SK-N-SH (cell line): ENCODE results near the gene ZNF407.

Source experiments
- EP300 ChIP-seq, 2 experiments: IDR thresholded peaks; 2 replicates each; pipeline versions ENCODE4 v1.4.0 to v1.6.1; 2012; ENCODE audit warnings: borderline replicate concordance in 1 of 2, low read depth in 1 of 2, low read length in 1 of 2
- EZH2phosphoT487 ChIP-seq: fragments of 200-600 bp; sonication (generic); IDR thresholded peaks from 2 replicates; pipeline ENCODE4 v1.6.1; 2017; ENCODE audit warnings: low read depth, mixed run types, mild to moderate bottlenecking, antibody characterized with exemption, moderate library complexity, borderline replicate concordance
- JUND ChIP-seq: IDR thresholded peaks from 2 replicates; pipeline ENCODE4 v1.4.0; 2012
- MXI1 ChIP-seq: IDR thresholded peaks from 2 replicates; pipeline ENCODE4 v1.6.1; 2012; ENCODE audit warnings: mild to moderate bottlenecking, low read depth, low read length, improper control_type of control experiment
- RAD21 ChIP-seq: IDR thresholded peaks from 2 replicates; pipeline ENCODE4 v1.6.1; 2012; ENCODE audit warnings: mild to moderate bottlenecking, low read length
- RCOR1 ChIP-seq: fragments of 150-350 bp; IDR thresholded peaks from 2 replicates; pipeline ENCODE4 v1.6.1; 2017; ENCODE audit warnings: antibody characterized with exemption, low read length
- RFX5 ChIP-seq: IDR thresholded peaks from 2 replicates; pipeline ENCODE4 v1.6.1; 2012; ENCODE audit warnings: mild to moderate bottlenecking, improper control_type of control experiment, low read length
- SMC3 ChIP-seq: IDR thresholded peaks from 2 replicates; pipeline ENCODE4 v1.6.1; 2012; ENCODE audit warnings: low read depth, low read length, improper control_type of control experiment
- YY1 ChIP-seq: IDR thresholded peaks from 2 replicates; pipeline ENCODE4 v1.4.0; 2012; ENCODE audit warnings: low read depth, mild to moderate bottlenecking
- TF ChIP-seq, protein P1 (sequence below): fragments of 200-600 bp; sonication (generic); IDR thresholded peaks from 2 replicates; pipeline ENCODE4 v1.6.1; 2017; ENCODE audit warnings: antibody characterized with exemption, mild to moderate bottlenecking, moderate library complexity
- TF ChIP-seq, protein P2 (sequence below): IDR thresholded peaks from 2 replicates; pipeline ENCODE4 v1.4.0; 2012; ENCODE audit warnings: low read depth
- TF ChIP-seq, protein P3 (sequence below): IDR thresholded peaks from 2 replicates; pipeline ENCODE4 v1.6.1; 2012; ENCODE audit warnings: mild to moderate bottlenecking, low read depth, low read length, moderate library complexity

DNA sequence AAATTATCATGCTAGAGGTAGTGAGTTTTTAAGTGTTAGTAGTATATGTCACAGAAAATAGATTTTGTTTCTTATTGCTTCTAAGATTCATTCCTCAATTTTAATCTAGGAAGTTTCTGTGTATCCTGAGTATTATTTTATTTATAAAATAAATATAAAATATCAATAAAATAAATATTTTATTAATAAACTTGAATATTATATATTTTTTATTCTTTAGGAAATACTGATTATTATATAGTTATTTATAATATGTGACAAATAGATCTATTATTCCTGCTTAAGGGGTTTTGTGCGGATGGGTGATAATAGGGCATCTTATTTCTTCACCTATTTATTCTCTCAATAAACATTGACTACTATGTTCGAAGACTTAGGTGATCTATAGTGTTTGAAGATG, 191.0 kb downstream of the ZNF407 start:
- TF ChIP-seq, protein P1, sequence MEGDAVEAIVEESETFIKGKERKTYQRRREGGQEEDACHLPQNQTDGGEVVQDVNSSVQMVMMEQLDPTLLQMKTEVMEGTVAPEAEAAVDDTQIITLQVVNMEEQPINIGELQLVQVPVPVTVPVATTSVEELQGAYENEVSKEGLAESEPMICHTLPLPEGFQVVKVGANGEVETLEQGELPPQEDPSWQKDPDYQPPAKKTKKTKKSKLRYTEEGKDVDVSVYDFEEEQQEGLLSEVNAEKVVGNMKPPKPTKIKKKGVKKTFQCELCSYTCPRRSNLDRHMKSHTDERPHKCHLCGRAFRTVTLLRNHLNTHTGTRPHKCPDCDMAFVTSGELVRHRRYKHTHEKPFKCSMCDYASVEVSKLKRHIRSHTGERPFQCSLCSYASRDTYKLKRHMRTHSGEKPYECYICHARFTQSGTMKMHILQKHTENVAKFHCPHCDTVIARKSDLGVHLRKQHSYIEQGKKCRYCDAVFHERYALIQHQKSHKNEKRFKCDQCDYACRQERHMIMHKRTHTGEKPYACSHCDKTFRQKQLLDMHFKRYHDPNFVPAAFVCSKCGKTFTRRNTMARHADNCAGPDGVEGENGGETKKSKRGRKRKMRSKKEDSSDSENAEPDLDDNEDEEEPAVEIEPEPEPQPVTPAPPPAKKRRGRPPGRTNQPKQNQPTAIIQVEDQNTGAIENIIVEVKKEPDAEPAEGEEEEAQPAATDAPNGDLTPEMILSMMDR: no peak
- TF ChIP-seq, protein P2, sequence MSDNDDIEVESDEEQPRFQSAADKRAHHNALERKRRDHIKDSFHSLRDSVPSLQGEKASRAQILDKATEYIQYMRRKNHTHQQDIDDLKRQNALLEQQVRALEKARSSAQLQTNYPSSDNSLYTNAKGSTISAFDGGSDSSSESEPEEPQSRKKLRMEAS: no peak
- TF ChIP-seq JUND (no peak), MXI1 (no peak), RCOR1 (no peak), YY1 (no peak), RFX5 (no peak), SMC3 (no peak), RAD21 (no peak), EZH2phosphoT487 (no peak), EP300 (IDR thresholded peaks at IDR 0.05; ENCODE audit: borderline replicate concordance in 1 of 2, low read depth in 1 of 2, low read length in 1 of 2) (no peak)
- TF ChIP-seq, protein P3, sequence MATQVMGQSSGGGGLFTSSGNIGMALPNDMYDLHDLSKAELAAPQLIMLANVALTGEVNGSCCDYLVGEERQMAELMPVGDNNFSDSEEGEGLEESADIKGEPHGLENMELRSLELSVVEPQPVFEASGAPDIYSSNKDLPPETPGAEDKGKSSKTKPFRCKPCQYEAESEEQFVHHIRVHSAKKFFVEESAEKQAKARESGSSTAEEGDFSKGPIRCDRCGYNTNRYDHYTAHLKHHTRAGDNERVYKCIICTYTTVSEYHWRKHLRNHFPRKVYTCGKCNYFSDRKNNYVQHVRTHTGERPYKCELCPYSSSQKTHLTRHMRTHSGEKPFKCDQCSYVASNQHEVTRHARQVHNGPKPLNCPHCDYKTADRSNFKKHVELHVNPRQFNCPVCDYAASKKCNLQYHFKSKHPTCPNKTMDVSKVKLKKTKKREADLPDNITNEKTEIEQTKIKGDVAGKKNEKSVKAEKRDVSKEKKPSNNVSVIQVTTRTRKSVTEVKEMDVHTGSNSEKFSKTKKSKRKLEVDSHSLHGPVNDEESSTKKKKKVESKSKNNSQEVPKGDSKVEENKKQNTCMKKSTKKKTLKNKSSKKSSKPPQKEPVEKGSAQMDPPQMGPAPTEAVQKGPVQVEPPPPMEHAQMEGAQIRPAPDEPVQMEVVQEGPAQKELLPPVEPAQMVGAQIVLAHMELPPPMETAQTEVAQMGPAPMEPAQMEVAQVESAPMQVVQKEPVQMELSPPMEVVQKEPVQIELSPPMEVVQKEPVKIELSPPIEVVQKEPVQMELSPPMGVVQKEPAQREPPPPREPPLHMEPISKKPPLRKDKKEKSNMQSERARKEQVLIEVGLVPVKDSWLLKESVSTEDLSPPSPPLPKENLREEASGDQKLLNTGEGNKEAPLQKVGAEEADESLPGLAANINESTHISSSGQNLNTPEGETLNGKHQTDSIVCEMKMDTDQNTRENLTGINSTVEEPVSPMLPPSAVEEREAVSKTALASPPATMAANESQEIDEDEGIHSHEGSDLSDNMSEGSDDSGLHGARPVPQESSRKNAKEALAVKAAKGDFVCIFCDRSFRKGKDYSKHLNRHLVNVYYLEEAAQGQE: no peak
